Breast epithelium (tissue), 4 donors: ENCODE results near the gene NCK2. TPM values are rescaled to one million over a fixed set of nuclear protein-coding genes. Genes with fewer than 3 reads are reported as not detected.

Source experiments
- DNase-seq, 2 donors: peaks; one replicate each; pipeline ENCODE4 v3.0.0-alpha.2; 2019; ENCODE audit warnings: low spot score in 2 of 2
- H3K27ac ChIP-seq, 2 donors: fragments of 200-600 bp; sonication (generic) in 1 of 2; one replicate each; pipeline ENCODE4 v1.5.1; 2016 to 2019; ENCODE audit warnings: mild to moderate bottlenecking in 1 of 2
- H3K27me3 ChIP-seq, 2 donors: fragments of 200-600 bp; sonication (generic) in 1 of 2; one replicate each; pipeline versions ENCODE4 v1.5.1 to v1.6.0; 2017 to 2019; ENCODE audit warnings: control low read depth in 1 of 2, mild to moderate bottlenecking in 1 of 2
- H3K36me3 ChIP-seq: fragments of 200-600 bp; one replicate; pipeline ENCODE4 v1.5.1; 2019
- H3K4me1 ChIP-seq, 2 donors: fragments of 200-600 bp; sonication (generic); one replicate each; pipeline ENCODE4 v1.5.1; 2016 to 2019; ENCODE audit warnings: control low read depth in 1 of 2
- H3K4me3 ChIP-seq, 3 donors: fragments of 200-600 bp; sonication (generic); 1 replicate in 2 of 3; 2 replicates in 1 of 3; pipeline ENCODE4 v1.5.1; 2016 to 2019; ENCODE audit warnings: mild to moderate bottlenecking in 3 of 3, moderate library complexity in 2 of 3
- H3K9me3 ChIP-seq, 2 donors: fragments of 200-600 bp; sonication (generic) in 1 of 2; one replicate each; pipeline ENCODE4 v1.5.1; 2016 to 2019; ENCODE audit warnings: control low read depth in 1 of 2
- POLR2A ChIP-seq: fragments of 450-650 bp; IDR thresholded peaks from one replicate; pipeline ENCODE4 v1.6.1; 2016; ENCODE audit warnings: antibody characterized with exemption, mild to moderate bottlenecking, moderate library complexity
- POLR2AphosphoS5 ChIP-seq, 3 donors: sonication (generic); formaldehyde crosslinking; IDR thresholded peaks; one replicate each; pipeline ENCODE4 v1.6.1; 2017; ENCODE audit warnings: antibody characterized with exemption in 3 of 3
- intact Hi-C: fragments of 100-400 bp; cut with DNase I; formaldehyde crosslinking; loops from one replicate; pipeline ENCODE4 v1.15.1; 2023; ENCODE audit warnings: low total_unique reads
- total RNA-seq, 3 donors: library from RNA; depleted of rRNA; stranded (reverse); fragments of >200 nt; gene quantifications; one replicate each; pipeline ENCODE4 v1.1.0, GENCODE V29; 2016
- TF ChIP-seq, protein P1 (sequence below), 3 donors: fragments of 450-650 bp; IDR thresholded peaks; one replicate each; pipeline ENCODE4 v1.5.1; 2016 to 2017; ENCODE audit warnings: antibody characterized with exemption in 3 of 3, mild to moderate bottlenecking in 3 of 3, moderate library complexity in 3 of 3

Gene NCK2
- total RNA-seq, 3 donors from 2014 or later: 42.0 to 54.3 (median 46.9) TPM

GRCh38 chr2:105711394-105711793 is 33.3 kb upstream of the NCK2 start:
- Histone ChIP-seq H3K36me3 (no peaks in the 10 kb centered on the region), H3K9me3 (no peaks in the 10 kb centered on the region), H3K27me3 (no peaks in the 10 kb centered on the region), H3K4me3 (no peak overlapping the region), H3K27ac (no peak overlapping the region), H3K4me1 (no peaks in the 10 kb centered on the region)
- intact Hi-C loops: no loop called here
- TF ChIP-seq POLR2AphosphoS5 (IDR thresholded peaks at IDR 0.05) (no peak), POLR2A (no peak)
- TF ChIP-seq, protein P1, sequence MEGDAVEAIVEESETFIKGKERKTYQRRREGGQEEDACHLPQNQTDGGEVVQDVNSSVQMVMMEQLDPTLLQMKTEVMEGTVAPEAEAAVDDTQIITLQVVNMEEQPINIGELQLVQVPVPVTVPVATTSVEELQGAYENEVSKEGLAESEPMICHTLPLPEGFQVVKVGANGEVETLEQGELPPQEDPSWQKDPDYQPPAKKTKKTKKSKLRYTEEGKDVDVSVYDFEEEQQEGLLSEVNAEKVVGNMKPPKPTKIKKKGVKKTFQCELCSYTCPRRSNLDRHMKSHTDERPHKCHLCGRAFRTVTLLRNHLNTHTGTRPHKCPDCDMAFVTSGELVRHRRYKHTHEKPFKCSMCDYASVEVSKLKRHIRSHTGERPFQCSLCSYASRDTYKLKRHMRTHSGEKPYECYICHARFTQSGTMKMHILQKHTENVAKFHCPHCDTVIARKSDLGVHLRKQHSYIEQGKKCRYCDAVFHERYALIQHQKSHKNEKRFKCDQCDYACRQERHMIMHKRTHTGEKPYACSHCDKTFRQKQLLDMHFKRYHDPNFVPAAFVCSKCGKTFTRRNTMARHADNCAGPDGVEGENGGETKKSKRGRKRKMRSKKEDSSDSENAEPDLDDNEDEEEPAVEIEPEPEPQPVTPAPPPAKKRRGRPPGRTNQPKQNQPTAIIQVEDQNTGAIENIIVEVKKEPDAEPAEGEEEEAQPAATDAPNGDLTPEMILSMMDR (IDR thresholded peaks at IDR 0.05): no peak
- DNase-seq: no peak

GRCh38 chr2:105712166-105712915 is 32.4 kb upstream of the NCK2 start:
- H3K36me3 ChIP-seq: no peaks in the 10 kb centered on the region
- H3K27me3 ChIP-seq: no peaks in the 10 kb centered on the region
- H3K4me3 ChIP-seq: no peak overlapping the region
- intact Hi-C loops: no loop called here
- H3K4me1 ChIP-seq: no peaks in the 10 kb centered on the region
- H3K9me3 ChIP-seq: no peaks in the 10 kb centered on the region
- DNase-seq: no peak
- TF ChIP-seq POLR2A: no peak
- TF ChIP-seq, protein P1 (IDR thresholded peaks at IDR 0.05): no peak
- no peak for TF ChIP-seq POLR2AphosphoS5 (IDR thresholded peaks at IDR 0.05)
- H3K27ac ChIP-seq: no peak overlapping the region

GRCh38 chr2:105712981-105713596 is 31.6 kb upstream of the NCK2 start:
- Histone ChIP-seq H3K9me3 (no peaks in the 10 kb centered on the region), H3K4me3 (no peak overlapping the region), H3K27me3 (no peaks in the 10 kb centered on the region), H3K27ac (no peak overlapping the region), H3K4me1 (no peaks in the 10 kb centered on the region), H3K36me3 (no peaks in the 10 kb centered on the region)
- intact Hi-C loops: no loop called here
- TF ChIP-seq POLR2A (no peak), POLR2AphosphoS5 (IDR thresholded peaks at IDR 0.05) (no peak)
- TF ChIP-seq, protein P1 (IDR thresholded peaks at IDR 0.05): no peak
- DNase-seq: no peak

- DNase-seq: no peak
- no peak for TF ChIP-seq POLR2A
- TF ChIP-seq POLR2AphosphoS5 (IDR thresholded peaks at IDR 0.05): no peak
- TF ChIP-seq, protein P1 (IDR thresholded peaks at IDR 0.05): no peak
- H3K9me3 ChIP-seq: no peaks in the 10 kb centered on the region
- H3K4me1 ChIP-seq: no peaks in the 10 kb centered on the region
- no peak overlapping the region for H3K4me3 ChIP-seq
- no peak overlapping the region for H3K27ac ChIP-seq
- H3K27me3 ChIP-seq: no peaks in the 10 kb centered on the region
- H3K36me3 ChIP-seq: no peaks in the 10 kb centered on the region
- intact Hi-C loops: no loop called here
Observed at GRCh38 chr2:105714141-105714540, 30.6 kb upstream of the NCK2 start.

GRCh38 chr2:105718846-105719481 is 25.7 kb upstream of the NCK2 start:
- DNase-seq: no peak
- Histone ChIP-seq H3K27me3 (no peaks in the 10 kb centered on the region), H3K4me3 (no peak overlapping the region), H3K36me3 (no peaks in the 10 kb centered on the region), H3K27ac (no peak overlapping the region), H3K9me3 (no peaks in the 10 kb centered on the region), H3K4me1 (no peaks in the 10 kb centered on the region)
- no peak for TF ChIP-seq POLR2A
- TF ChIP-seq POLR2AphosphoS5 (IDR thresholded peaks at IDR 0.05): no peak
- TF ChIP-seq, protein P1 (IDR thresholded peaks at IDR 0.05): no peak
- intact Hi-C loops: no loop called here
